Measurements from ENCODE around the gene PEDS1.
"Not testable (repeated sequence)": the region's sequence is repeated elsewhere in the genome, so short reads cannot be mapped to it uniquely, and the experiment has no call there.

The PEDS1 gene

DNA sequence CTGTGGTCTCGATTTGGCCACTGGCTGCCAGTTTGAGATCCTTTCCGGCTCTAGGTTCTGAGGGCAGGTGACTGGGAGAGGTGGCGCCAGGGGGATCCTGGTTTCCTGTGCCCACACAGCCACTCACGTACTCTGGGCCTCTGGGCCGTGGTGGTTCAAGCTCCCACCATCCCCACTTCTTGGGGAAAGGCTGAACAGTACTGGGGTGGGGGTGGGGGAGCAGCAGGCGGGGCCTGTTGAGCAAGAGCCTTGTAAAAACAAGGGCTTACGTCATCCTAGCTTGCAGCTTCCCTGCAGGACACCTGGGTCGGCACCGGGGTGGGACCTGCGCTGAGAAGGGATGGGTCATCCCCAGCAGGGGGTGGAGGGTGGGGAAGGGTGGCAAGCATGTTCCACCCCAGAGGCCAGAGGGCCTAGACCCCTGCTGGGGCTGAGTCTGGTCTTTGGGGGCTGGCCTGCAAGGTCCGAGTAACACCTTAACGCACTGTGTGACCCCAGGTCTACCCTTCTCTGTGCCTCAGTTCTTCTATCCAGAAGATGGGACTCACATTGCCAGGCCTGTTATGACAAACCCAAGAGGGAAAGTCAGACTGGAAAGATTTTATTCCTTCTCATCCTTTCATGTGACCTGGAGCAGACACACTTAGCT, 34.0 kb upstream of the PEDS1 start:
- TF ChIP-seq JUND (IDR thresholded peaks at IDR 0.05; ENCODE audit: low read depth): no peak
- in situ Hi-C loops (cut with HindIII; ENCODE audit: low pct_unique_long_range_greater_than_20kb, low sequenced_read_pairs): no loop called here
- DNase-seq (ENCODE audit: low read depth in 1 of 2, low spot score in 1 of 2): peak; percentile 56 to 63

DNA sequence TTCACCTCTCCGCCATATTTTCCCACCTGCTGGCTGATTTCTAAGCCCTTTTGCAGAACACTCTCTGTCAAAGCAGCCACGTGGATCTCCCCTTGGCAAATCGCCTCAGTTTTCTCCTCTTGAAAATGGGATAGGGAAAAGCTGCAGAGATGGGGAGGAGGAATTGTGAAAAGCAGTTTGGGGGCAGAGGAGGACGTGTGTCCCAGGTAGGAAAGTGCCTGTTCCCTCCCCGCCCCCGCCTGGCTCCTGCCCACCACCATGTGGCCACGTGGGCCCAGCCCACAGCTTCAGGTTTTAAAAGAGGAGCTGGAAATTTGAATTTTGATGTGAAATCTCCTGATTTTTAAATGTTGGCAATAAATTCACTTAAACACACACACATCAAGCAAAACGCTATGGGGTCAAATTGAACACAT, 33.5 kb upstream of the PEDS1 start:
- in situ Hi-C loops (cut with HindIII; ENCODE audit: low pct_unique_long_range_greater_than_20kb, low sequenced_read_pairs): no loop called here
- no peak for DNase-seq (ENCODE audit: low read depth in 1 of 2, low spot score in 1 of 2)
- TF ChIP-seq JUND (IDR thresholded peaks at IDR 0.05; ENCODE audit: low read depth): no peak

DNA sequence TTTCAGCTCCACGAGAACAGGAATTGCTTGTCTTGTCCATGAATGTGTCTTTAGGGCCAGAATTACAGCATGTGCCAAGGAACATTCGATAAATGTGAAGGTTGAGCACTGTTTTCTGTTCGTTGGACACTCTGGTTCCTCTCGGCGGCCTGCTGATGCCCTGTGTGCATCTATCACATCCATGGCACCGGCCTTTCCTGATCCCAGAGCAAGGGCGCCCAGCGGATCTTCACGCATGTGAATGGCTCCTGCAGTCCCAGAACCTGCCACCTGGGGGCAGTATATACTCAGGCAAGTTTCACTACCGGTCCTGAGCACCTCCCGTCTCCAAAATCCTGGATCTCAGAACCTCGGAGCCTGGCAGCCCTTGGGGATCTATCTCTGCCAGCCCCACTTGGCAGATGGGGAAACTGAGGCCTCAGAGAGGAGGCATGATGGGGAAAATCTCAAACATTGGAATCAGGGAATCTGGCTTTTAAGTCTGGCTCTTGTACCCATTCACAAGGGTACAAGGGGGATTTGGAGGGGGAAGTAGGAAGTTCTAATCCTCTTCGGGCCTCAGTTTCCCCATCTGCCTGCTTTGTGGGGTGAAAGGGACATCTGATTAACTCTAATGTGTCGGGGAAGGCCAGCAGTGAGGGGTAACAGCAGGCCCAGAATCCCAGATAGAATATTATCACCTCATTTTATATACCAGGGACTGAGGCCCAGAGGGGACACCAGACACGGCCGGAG, 32.8 kb upstream of the PEDS1 start:
- DNase-seq (ENCODE audit: low read depth in 1 of 2, low spot score in 1 of 2): peak; percentile 76 to 92
- TF ChIP-seq JUND (IDR thresholded peaks at IDR 0.05; ENCODE audit: low read depth): no peak
- in situ Hi-C loops (cut with HindIII; ENCODE audit: low pct_unique_long_range_greater_than_20kb, low sequenced_read_pairs): no loop called here

DNA sequence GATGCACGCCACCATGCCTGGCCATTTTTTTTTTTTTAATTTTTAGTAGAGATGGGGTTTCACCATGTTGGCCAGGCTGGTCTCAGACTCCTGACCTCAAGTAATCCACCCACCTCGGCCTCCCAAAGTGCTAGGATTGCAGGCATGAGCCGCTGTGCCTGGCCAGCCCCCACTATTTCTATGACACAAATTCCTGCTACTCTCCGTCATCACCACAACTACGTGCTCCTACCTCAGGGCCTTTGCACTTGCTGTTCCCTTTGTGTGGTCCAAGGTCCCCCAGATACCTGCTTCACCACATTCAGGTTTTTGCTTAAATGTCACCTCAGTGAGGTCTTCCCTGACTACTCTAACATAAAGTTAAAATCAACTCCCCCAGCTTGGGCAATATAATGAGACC, 31.9 kb upstream of the PEDS1 start:
- in situ Hi-C loops (cut with HindIII; ENCODE audit: low pct_unique_long_range_greater_than_20kb, low sequenced_read_pairs): no loop called here
- TF ChIP-seq JUND (IDR thresholded peaks at IDR 0.05; ENCODE audit: low read depth): no peak
- no peak for DNase-seq (ENCODE audit: low read depth in 1 of 2, low spot score in 1 of 2)

- in situ Hi-C loops (cut with HindIII; ENCODE audit: low pct_unique_long_range_greater_than_20kb, low sequenced_read_pairs): no loop called here
- no peak for TF ChIP-seq JUND (IDR thresholded peaks at IDR 0.05; ENCODE audit: low read depth)
Measured at GRCh38 chr20:50182346-50182745, 28.8 kb upstream of the PEDS1 start.

DNA sequence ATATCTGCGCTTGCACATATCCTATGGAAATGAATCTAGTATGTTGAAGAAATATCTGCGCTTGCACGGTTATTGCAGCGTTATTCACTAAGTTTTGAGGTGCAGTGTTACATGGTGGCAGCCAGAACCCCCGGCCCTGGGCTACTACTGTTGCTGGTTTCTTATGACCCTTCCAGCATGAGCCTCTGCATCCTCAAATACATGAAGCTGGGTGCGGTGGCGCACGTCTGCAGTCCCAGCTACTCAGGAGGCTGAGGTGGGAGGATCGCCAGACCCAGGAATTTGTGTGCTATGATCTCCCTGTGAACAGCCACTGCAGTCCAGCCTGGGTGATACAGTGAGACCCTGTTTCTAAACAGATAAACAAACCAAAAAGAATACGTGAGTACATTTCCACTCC, 27.8 kb upstream of the PEDS1 start:
- in situ Hi-C loops (cut with HindIII; ENCODE audit: low pct_unique_long_range_greater_than_20kb, low sequenced_read_pairs): no loop called here
- DNase-seq (ENCODE audit: low read depth in 1 of 2, low spot score in 1 of 2): no peak
- TF ChIP-seq JUND (IDR thresholded peaks at IDR 0.05; ENCODE audit: low read depth): no peak

More at GRCh38 chr20:50182346-50182745, 28.8 kb upstream of the PEDS1 start:
- no peak for DNase-seq (ENCODE audit: low read depth in 1 of 2, low spot score in 1 of 2)

DNA sequence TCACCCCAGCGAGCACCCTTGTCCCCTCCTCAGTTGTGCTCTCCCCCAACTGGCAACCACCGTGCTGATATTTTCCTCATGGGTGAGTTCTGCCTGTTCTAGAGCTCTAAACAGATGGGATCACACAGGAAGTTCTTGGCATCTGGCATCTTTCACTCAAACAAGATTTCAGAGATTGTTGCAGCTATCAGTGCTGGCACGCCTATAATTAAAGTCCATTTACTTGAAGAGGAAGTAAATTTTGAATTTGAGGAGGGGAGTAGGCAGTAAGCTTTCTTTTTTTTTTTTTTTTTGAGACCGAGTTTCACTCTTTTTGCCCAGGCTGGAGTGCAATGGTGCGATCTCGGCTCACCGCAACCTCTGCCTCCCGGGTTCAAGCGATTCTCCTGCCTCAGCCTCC, 25.1 kb upstream of the PEDS1 start:
- DNase-seq (ENCODE audit: low read depth in 1 of 2, low spot score in 1 of 2); in situ Hi-C loops (cut with HindIII; ENCODE audit: low pct_unique_long_range_greater_than_20kb, low sequenced_read_pairs): not testable (repeated sequence)

DNA sequence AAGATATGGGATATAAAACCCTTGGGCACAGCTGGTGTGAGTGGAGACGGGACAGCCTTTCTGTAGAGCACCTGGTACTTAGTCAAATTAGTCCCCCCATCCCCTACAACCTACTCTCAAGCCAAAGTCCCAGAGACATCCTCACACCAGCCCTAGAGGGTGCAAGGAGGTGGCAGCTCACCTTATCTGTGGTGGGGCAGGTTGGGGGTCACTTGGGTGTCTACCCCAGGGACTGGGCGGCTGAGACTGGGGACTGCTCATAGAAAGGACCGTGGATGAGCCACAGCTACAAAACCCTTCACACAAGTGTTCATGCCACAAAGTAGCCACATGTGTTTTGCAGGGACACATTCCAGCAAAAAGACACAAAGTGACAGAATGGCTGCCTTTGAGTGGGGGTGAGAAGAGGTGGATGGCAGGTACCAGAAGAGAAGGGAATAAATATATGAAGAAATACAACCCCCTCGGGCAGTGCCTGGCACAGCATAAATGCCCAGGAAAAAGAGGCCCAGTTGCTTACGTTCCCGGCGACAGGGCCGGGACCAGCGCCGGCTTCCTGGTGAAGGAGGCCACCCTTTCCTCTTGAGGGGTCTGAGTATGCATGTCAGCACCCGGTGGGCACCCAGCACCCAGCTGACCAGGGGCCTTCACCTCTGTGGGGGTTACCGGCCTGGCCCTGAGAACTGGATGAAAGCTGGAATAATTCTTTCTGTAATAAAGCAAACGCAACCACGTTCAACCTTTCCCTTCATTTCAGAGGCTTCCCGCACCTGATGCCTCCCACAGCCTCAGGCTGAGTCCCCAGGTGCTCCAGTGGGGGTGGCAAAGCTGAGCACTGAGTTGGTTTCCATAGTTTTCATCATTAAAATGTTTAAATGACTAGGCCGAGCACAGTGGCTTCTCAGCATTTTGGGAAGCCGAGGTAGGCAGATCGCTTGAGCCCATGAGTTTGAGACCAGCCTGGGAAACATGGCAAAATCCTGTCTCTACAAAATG, 22.7 kb upstream of the PEDS1 start:
- in situ Hi-C loops (cut with HindIII; ENCODE audit: low pct_unique_long_range_greater_than_20kb, low sequenced_read_pairs): no loop called here
- no peak for TF ChIP-seq JUND (IDR thresholded peaks at IDR 0.05; ENCODE audit: low read depth)

DNA sequence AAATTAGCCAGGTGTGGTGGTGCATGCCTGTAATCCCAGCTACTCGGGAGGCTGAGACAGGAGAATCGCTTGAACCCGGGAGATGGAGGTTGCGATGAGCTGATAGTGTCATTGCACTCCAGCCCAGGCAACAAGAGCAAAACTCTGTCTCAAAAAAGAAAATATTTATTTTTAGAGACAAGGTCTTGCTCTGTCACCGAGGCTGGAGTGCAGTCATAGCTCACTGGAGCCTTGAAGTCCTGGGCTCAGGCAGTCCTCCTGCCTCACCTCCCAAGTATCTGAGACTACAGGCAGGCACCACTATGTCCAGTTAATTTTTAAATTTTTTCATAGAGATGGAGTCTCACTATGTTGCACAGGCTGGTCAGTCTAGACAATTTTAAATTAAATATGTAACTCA, 20.9 kb upstream of the PEDS1 start:
- TF ChIP-seq JUND (IDR thresholded peaks at IDR 0.05; ENCODE audit: low read depth): no peak
- no peak for DNase-seq (ENCODE audit: low read depth in 1 of 2, low spot score in 1 of 2)
- in situ Hi-C loops (cut with HindIII; ENCODE audit: low pct_unique_long_range_greater_than_20kb, low sequenced_read_pairs): no loop called here

More for the DNA sequence above, 22.7 kb upstream of the PEDS1 start:
- DNase-seq (ENCODE audit: low read depth in 1 of 2, low spot score in 1 of 2): no peak

DNA sequence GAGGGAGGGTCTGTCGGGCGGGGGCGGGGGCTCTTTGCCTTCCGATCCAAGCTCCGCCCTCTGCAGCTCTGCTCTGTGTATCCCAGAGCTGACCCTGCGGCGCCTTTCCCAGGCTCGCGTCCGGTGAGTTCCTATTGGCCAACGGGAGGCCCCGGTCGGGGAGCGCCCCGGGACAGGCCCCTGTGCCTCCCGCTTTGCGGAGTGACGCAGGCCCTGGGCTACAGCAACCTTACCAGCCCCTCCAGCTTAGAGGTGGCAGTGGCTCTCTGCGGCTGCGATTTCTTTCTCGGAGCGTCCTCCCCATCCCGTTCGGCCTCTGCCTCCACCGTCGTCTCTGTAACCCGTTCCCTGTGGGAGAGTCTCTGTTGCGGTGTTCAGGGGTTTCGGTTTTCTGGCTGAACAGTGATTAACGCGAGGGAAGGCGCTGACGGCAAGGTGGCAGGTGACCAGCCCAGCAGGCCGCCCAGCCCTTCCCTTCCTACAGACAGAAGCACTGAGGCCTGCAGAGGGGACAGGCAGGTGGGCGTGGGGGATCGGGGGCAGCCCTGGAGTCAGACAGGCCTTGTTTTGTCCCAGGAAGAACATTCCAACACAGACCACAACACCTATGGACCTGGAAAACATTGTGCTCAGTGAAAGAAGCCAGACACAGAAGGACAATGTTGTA, 19.0 kb upstream of the PEDS1 start:
- in situ Hi-C loops (cut with HindIII; ENCODE audit: low pct_unique_long_range_greater_than_20kb, low sequenced_read_pairs): no loop called here
- DNase-seq (ENCODE audit: low read depth in 1 of 2, low spot score in 1 of 2): peak; percentile 59 to 70
- no peak for TF ChIP-seq JUND (IDR thresholded peaks at IDR 0.05; ENCODE audit: low read depth)

GRCh38 chr20:50170549-50171220, 17.2 kb upstream of the PEDS1 start:
- no peak for DNase-seq (ENCODE audit: low read depth in 1 of 2, low spot score in 1 of 2)
- in situ Hi-C loops (cut with HindIII; ENCODE audit: low pct_unique_long_range_greater_than_20kb, low sequenced_read_pairs): no loop called here
- no peak for TF ChIP-seq JUND (IDR thresholded peaks at IDR 0.05; ENCODE audit: low read depth)
